Endodermal cell (in vitro differentiated cells): Measurements from ENCODE around the gene CAND1. TPM values are rescaled to one million over a fixed set of nuclear protein-coding genes. Genes with fewer than 3 reads are reported as not detected.

Source experiments
- DNase-seq: peaks from one replicate; pipeline ENCODE4 v3.0.0-alpha.2; 2017
- H3K27ac ChIP-seq: 2 replicates; pipeline ENCODE4 v1.5.1; 2013; ENCODE audit warnings: mild to moderate bottlenecking, low read depth, low read length, moderate library complexity
- H3K27me3 ChIP-seq: 2 replicates; pipeline ENCODE4 v1.6.1; 2013; ENCODE audit warnings: mild to moderate bottlenecking, low read length, moderate library complexity; ENCODE audit not compliant: insufficient read depth, control insufficient read depth, poor library complexity, severe bottlenecking
- H3K36me3 ChIP-seq: 2 replicates; pipeline ENCODE4 v1.7.0; 2013; ENCODE audit warnings: mild to moderate bottlenecking, low read length, moderate library complexity; ENCODE audit not compliant: control insufficient read depth, insufficient read depth
- H3K4me1 ChIP-seq: one replicate; pipeline ENCODE4 v1.7.0; 2013; ENCODE audit warnings: low read length; ENCODE audit not compliant: control insufficient read depth, insufficient read depth
- H3K4me3 ChIP-seq: 2 replicates; pipeline ENCODE4 v1.5.1; 2013; ENCODE audit warnings: mild to moderate bottlenecking, low read length, moderate library complexity
- H3K9ac ChIP-seq: 2 replicates; pipeline ENCODE4 v1.6.1; 2013; ENCODE audit warnings: mild to moderate bottlenecking, low read length, moderate library complexity; ENCODE audit not compliant: poor library complexity, severe bottlenecking; ENCODE audit errors: extremely low read depth
- H3K9me3 ChIP-seq: 2 replicates; pipeline ENCODE4 v1.6.1; 2013; ENCODE audit warnings: mild to moderate bottlenecking, low read length, moderate library complexity; ENCODE audit not compliant: control insufficient read depth
- H3K27ac Mint-ChIP-seq: 2 replicates; pipeline ENCODE4 v1.8.0; 2020; ENCODE audit warnings: mixed read lengths
- H3K27me3 Mint-ChIP-seq: 2 replicates; pipeline ENCODE4 v1.8.0; 2021; ENCODE audit warnings: mild to moderate bottlenecking, mixed read lengths; ENCODE audit not compliant: insufficient read depth
- H3K36me3 Mint-ChIP-seq: 2 replicates; pipeline ENCODE4 v1.8.0; 2020; ENCODE audit warnings: low read depth, mixed read lengths
- H3K4me1 Mint-ChIP-seq: 2 replicates; pipeline ENCODE4 v1.8.0; 2020; ENCODE audit warnings: mixed read lengths
- H3K4me3 Mint-ChIP-seq: 2 replicates; pipeline ENCODE4 v1.8.0; 2020; ENCODE audit warnings: mild to moderate bottlenecking, moderate library complexity, mixed read lengths
- H3K9me3 Mint-ChIP-seq: 2 replicates; pipeline ENCODE4 v1.8.0; 2020; ENCODE audit warnings: mild to moderate bottlenecking, mixed read lengths
- WGBS, 2 experiments: methylation state at CpG; one replicate each; pipeline versions ENCODE4 v1.1.5 to v1.1.7; 2013; ENCODE audit warnings: missing lambda C conversion rate in 2 of 2, mixed read lengths in 1 of 2; ENCODE audit not compliant: insufficient coverage in 1 of 2, insufficient read length in 1 of 2; 5-methylcytosine and 5-hydroxymethylcytosine counted together
- total RNA-seq, 2 donors: library from RNA; stranded (reverse); fragmentation: NEBNext Ultra II Directional in 1 of 2; extraction: Animal tissue kit (Norgen Biotek cat#: 25700) in 1 of 2; gene quantifications; 2 replicates in 1 of 2; 3 replicates in 1 of 2; pipeline ENCODE4 v1.2.1, GENCODE V29; 2021
- TF ChIP-seq, protein P1 (sequence below): fragments of 200-600 bp; sonication (generic); conservative IDR thresholded peaks from 2 replicates; pipeline ENCODE4 v1.5.0; 2021; ENCODE audit warnings: antibody characterized with exemption, mild to moderate bottlenecking

CAND1 gene
- total RNA-seq, 2 donors from 2014 or later = 207 to 259 TPM

DNA sequence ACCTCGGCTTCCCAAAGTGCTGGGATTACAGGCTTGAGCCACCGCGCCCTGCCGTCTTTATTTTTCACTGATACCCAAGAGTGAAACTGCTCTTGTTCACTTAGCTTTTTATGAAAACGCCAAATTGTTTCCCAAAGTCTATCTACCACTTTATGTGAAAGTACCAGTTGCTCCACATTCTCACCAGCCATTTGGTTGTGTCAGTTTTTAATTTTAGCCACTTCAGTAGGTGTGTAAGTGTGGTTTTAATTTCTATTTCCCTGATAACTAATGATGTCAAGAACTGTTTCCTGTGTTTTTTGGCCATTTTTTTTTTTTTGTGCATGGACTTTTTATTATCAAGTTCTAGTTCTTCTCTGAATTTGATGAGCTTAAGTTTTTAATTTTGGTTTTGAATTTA lies 17.1 kb downstream of the CAND1 start:
- Mint-ChIP-seq H3K36me3 (peaks cover 63% of the 10 kb centered on the region), H3K4me1 (peaks cover 7% of the 10 kb centered on the region), H3K9me3 (no peaks in the 10 kb centered on the region), H3K27ac (no peak overlapping the region), H3K4me3 (no peak overlapping the region), H3K27me3 (no peaks in the 10 kb centered on the region)
- TF ChIP-seq, protein P1, sequence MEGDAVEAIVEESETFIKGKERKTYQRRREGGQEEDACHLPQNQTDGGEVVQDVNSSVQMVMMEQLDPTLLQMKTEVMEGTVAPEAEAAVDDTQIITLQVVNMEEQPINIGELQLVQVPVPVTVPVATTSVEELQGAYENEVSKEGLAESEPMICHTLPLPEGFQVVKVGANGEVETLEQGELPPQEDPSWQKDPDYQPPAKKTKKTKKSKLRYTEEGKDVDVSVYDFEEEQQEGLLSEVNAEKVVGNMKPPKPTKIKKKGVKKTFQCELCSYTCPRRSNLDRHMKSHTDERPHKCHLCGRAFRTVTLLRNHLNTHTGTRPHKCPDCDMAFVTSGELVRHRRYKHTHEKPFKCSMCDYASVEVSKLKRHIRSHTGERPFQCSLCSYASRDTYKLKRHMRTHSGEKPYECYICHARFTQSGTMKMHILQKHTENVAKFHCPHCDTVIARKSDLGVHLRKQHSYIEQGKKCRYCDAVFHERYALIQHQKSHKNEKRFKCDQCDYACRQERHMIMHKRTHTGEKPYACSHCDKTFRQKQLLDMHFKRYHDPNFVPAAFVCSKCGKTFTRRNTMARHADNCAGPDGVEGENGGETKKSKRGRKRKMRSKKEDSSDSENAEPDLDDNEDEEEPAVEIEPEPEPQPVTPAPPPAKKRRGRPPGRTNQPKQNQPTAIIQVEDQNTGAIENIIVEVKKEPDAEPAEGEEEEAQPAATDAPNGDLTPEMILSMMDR = no peak
- 93 to 99% methylated on average over 5 of the region's 5 CpGs for WGBS, 2 experiments
- Histone ChIP-seq H3K9me3 (no peaks in the 10 kb centered on the region), H3K4me1 (no peaks in the 10 kb centered on the region), H3K4me3 (no peak overlapping the region), H3K36me3 (peaks cover 81% of the 10 kb centered on the region), H3K27ac (no peak overlapping the region), H3K27me3 (no peaks in the 10 kb centered on the region), H3K9ac (no peak overlapping the region)
- no peak for DNase-seq

GRCh38 chr12:67287311-67287710 lies 18.2 kb downstream of the CAND1 start:
- Histone ChIP-seq H3K4me1 (no peaks in the 10 kb centered on the region), H3K9ac (no peak overlapping the region), H3K27me3 (no peaks in the 10 kb centered on the region), H3K9me3 (no peaks in the 10 kb centered on the region), H3K36me3 (peaks cover 73% of the 10 kb centered on the region), H3K27ac (no peak overlapping the region), H3K4me3 (no peak overlapping the region)
- no peaks in the 10 kb centered on the region for H3K27me3 Mint-ChIP-seq
- peaks cover 58% of the 10 kb centered on the region for H3K36me3 Mint-ChIP-seq
- H3K4me1 Mint-ChIP-seq = peaks cover 7% of the 10 kb centered on the region
- no peak overlapping the region for H3K27ac Mint-ChIP-seq
- WGBS, 2 experiments = 92 to 100% methylated on average over 2 to 5 of the region's 5 CpGs
- DNase-seq = no peak
- no peaks in the 10 kb centered on the region for H3K9me3 Mint-ChIP-seq
- TF ChIP-seq, protein P1 = no peak
- H3K4me3 Mint-ChIP-seq = no peak overlapping the region

GRCh38 chr12:67288561-67288960 lies 19.4 kb downstream of the CAND1 start:
- H3K27me3 Mint-ChIP-seq = no peaks in the 10 kb centered on the region
- TF ChIP-seq, protein P1 = no peak
- Histone ChIP-seq H3K36me3 (peaks cover 72% of the 10 kb centered on the region), H3K4me1 (no peaks in the 10 kb centered on the region), H3K27ac (no peak overlapping the region), H3K9me3 (no peaks in the 10 kb centered on the region), H3K9ac (no peak overlapping the region), H3K27me3 (no peaks in the 10 kb centered on the region), H3K4me3 (no peak overlapping the region)
- no peak for DNase-seq
- no peak overlapping the region for H3K27ac Mint-ChIP-seq
- no peak overlapping the region for H3K4me3 Mint-ChIP-seq
- H3K4me1 Mint-ChIP-seq = peaks cover 7% of the 10 kb centered on the region
- WGBS, 2 experiments = 88 to 97% methylated on average over 1 to 2 of the region's 2 CpGs
- H3K9me3 Mint-ChIP-seq = no peaks in the 10 kb centered on the region
- peaks cover 57% of the 10 kb centered on the region for H3K36me3 Mint-ChIP-seq
